ENCODE results near the gene FOXE1. TPM values are rescaled to one million over a fixed set of nuclear protein-coding genes. Genes with fewer than 3 reads are reported as not detected.

The FOXE1 gene
- total and polyA plus RNA-seq, 2 donors (not counting 1 experiment from before 2014, with no cell fraction given) = 2.0 TPM; not detected in 1

DNA sequence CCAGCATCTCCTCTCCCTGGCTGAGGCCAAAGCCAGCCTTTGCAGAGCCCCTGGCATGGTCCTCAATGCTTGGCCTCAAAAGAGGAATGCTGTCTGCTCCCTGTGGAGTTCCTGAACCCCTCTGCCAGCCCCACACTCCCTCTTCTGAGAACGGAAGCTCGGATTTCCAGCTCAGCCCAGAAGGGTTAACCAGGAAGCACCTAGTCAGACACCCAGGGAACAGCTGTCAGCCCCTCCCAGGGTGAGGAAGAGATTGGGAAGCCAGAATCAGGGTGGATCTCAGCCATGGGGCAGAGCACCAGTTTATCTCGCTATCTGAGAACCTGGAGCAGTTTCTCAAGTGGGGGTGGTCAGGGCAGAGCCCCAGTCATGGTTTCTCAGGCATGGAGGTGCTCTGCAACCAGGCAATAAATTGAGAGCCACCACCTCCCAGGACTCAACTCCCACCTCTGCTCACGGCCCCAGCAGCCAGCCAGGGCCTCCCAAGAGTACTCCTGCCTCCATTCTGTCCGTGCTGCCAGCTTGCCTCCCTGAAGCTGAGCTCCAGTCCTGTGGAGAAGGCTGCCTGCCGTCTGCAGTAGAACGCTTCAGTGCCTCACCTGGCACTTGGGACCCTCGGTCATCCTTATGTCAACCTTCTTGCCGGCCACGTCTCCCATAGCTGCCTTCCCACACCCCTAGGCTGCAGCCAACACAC is 7.6 kb downstream of the FOXE1 start:
- no peak overlapping the region for H3K4me2 ChIP-seq (ENCODE audit: extremely low read depth, insufficient read depth, low read length)
- peak; percentile 29 for TF ChIP-seq EZH2 (IDR thresholded peaks at IDR 0.05; ENCODE audit: low read length, missing control alignments)
- TF ChIP-seq, protein P1, sequence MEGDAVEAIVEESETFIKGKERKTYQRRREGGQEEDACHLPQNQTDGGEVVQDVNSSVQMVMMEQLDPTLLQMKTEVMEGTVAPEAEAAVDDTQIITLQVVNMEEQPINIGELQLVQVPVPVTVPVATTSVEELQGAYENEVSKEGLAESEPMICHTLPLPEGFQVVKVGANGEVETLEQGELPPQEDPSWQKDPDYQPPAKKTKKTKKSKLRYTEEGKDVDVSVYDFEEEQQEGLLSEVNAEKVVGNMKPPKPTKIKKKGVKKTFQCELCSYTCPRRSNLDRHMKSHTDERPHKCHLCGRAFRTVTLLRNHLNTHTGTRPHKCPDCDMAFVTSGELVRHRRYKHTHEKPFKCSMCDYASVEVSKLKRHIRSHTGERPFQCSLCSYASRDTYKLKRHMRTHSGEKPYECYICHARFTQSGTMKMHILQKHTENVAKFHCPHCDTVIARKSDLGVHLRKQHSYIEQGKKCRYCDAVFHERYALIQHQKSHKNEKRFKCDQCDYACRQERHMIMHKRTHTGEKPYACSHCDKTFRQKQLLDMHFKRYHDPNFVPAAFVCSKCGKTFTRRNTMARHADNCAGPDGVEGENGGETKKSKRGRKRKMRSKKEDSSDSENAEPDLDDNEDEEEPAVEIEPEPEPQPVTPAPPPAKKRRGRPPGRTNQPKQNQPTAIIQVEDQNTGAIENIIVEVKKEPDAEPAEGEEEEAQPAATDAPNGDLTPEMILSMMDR (conservative IDR thresholded peaks at IDR 0.05 in 1 of 2, IDR thresholded peaks at IDR 0.05 in 1 of 2; ENCODE audit: low read depth in 1 of 2, low read length in 2 of 2) = no peak
- H2AFZ ChIP-seq (ENCODE audit: low read length) = no peak overlapping the region
- no peak overlapping the region for H3K9ac ChIP-seq (ENCODE audit: insufficient read depth, low read length)
- no peak overlapping the region for H3K4me3 ChIP-seq (replicated peaks in 1 of 4; ENCODE audit: control extremely low read depth in 1 of 4, insufficient read depth in 1 of 4, low read depth in 3 of 4, low read length in 4 of 4)
- H3K27me3 ChIP-seq (ENCODE audit: control insufficient read depth, insufficient read depth, low read length) = peaks cover 62% of the 10 kb centered on the region
- no peaks in the 10 kb centered on the region for H3K9me3 ChIP-seq (ENCODE audit: control insufficient read depth, insufficient read depth, low read depth, low read length)
- H4K20me1 ChIP-seq (ENCODE audit: control insufficient read depth, extremely low read depth, insufficient read depth, low read length) = no peaks in the 10 kb centered on the region
- no peak overlapping the region for H3K27ac ChIP-seq (ENCODE audit: insufficient read depth, low read length)
- DNase-seq (ENCODE audit: low read depth in 2 of 2) = no peak
- H3K79me2 ChIP-seq (ENCODE audit: control insufficient read depth, insufficient read depth, low read length) = no peaks in the 10 kb centered on the region
- H3K36me3 ChIP-seq (ENCODE audit: control insufficient read depth, insufficient read depth, low read length) = no peaks in the 10 kb centered on the region
- H3K4me1 ChIP-seq (ENCODE audit: control insufficient read depth, extremely low read depth, insufficient read depth, low read length) = no peaks in the 10 kb centered on the region

DNA sequence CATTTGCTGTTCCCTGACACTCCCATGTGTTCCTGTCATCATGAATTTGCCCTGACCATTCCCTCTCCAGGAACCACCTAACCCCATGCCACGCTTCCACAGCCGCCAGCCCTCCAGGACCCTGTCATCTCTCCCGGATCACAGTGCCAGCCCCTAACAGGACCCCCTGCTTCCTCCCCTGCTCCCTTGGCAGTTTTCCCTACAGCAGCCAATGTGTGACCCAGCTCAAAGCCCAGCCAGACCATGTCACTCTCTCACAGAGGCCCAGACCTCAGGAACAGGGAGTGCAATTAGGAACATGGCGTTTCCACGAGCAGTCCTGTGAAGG is 8.1 kb downstream of the FOXE1 start:
- Histone ChIP-seq H3K9ac (ENCODE audit: insufficient read depth, low read length) (no peak overlapping the region), H3K79me2 (ENCODE audit: control insufficient read depth, insufficient read depth, low read length) (no peaks in the 10 kb centered on the region), H3K9me3 (ENCODE audit: control insufficient read depth, insufficient read depth, low read depth, low read length) (no peaks in the 10 kb centered on the region), H3K4me1 (ENCODE audit: control insufficient read depth, extremely low read depth, insufficient read depth, low read length) (no peaks in the 10 kb centered on the region), H3K4me2 (ENCODE audit: extremely low read depth, insufficient read depth, low read length) (no peak overlapping the region), H3K4me3 (replicated peaks in 1 of 4; ENCODE audit: control extremely low read depth in 1 of 4, insufficient read depth in 1 of 4, low read depth in 3 of 4, low read length in 4 of 4) (no peak overlapping the region), H2AFZ (ENCODE audit: low read length) (no peak overlapping the region), H3K27ac (ENCODE audit: insufficient read depth, low read length) (no peak overlapping the region), H3K27me3 (ENCODE audit: control insufficient read depth, insufficient read depth, low read length) (peaks cover 56% of the 10 kb centered on the region), H3K36me3 (ENCODE audit: control insufficient read depth, insufficient read depth, low read length) (no peaks in the 10 kb centered on the region), H4K20me1 (ENCODE audit: control insufficient read depth, extremely low read depth, insufficient read depth, low read length) (no peaks in the 10 kb centered on the region)
- no peak for DNase-seq (ENCODE audit: low read depth in 2 of 2)
- TF ChIP-seq, protein P1 (conservative IDR thresholded peaks at IDR 0.05 in 1 of 2, IDR thresholded peaks at IDR 0.05 in 1 of 2; ENCODE audit: low read depth in 1 of 2, low read length in 2 of 2) = no peak
- TF ChIP-seq EZH2 (IDR thresholded peaks at IDR 0.05; ENCODE audit: low read length, missing control alignments) = no peak

DNA sequence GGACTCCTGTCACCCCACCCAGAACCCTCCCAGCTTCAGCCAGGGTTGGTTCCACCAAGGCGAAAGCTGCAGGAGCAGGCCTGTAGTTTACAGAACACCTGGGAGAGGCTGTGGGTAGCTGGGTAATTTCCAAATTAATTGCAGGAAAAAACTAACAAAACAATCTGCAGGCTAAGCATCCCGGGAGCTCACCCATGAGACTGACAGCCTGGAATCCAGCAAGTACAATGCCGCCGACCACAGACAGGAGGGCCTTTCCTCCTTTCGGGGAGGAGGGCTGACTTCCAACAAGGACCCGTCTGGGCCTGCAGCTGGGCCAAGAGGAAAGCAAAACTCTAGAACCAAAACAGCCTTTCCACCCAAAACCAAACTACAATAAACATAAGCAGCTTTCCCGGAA is 10.3 kb downstream of the FOXE1 start:
- no peaks in the 10 kb centered on the region for H4K20me1 ChIP-seq (ENCODE audit: control insufficient read depth, extremely low read depth, insufficient read depth, low read length)
- no peak overlapping the region for H3K4me3 ChIP-seq (replicated peaks in 1 of 4; ENCODE audit: control extremely low read depth in 1 of 4, insufficient read depth in 1 of 4, low read depth in 3 of 4, low read length in 4 of 4)
- no peak overlapping the region for H3K27ac ChIP-seq (ENCODE audit: insufficient read depth, low read length)
- H3K4me2 ChIP-seq (ENCODE audit: extremely low read depth, insufficient read depth, low read length) = no peak overlapping the region
- H3K27me3 ChIP-seq (ENCODE audit: control insufficient read depth, insufficient read depth, low read length) = peaks cover 36% of the 10 kb centered on the region
- H3K79me2 ChIP-seq (ENCODE audit: control insufficient read depth, insufficient read depth, low read length) = no peaks in the 10 kb centered on the region
- TF ChIP-seq EZH2 (IDR thresholded peaks at IDR 0.05; ENCODE audit: low read length, missing control alignments) = no peak
- TF ChIP-seq, protein P1 (conservative IDR thresholded peaks at IDR 0.05 in 1 of 2, IDR thresholded peaks at IDR 0.05 in 1 of 2; ENCODE audit: low read depth in 1 of 2, low read length in 2 of 2) = no peak
- H3K9ac ChIP-seq (ENCODE audit: insufficient read depth, low read length) = no peak overlapping the region
- no peaks in the 10 kb centered on the region for H3K9me3 ChIP-seq (ENCODE audit: control insufficient read depth, insufficient read depth, low read depth, low read length)
- H3K4me1 ChIP-seq (ENCODE audit: control insufficient read depth, extremely low read depth, insufficient read depth, low read length) = no peaks in the 10 kb centered on the region
- no peak for DNase-seq (ENCODE audit: low read depth in 2 of 2)
- no peak overlapping the region for H2AFZ ChIP-seq (ENCODE audit: low read length)
- no peaks in the 10 kb centered on the region for H3K36me3 ChIP-seq (ENCODE audit: control insufficient read depth, insufficient read depth, low read length)

All from fibroblast of lung (primary cell).